GM18909 (cell line): ENCODE measurements around the gene ZNF275.
A peak's percentile ranks its signal among the peaks of the same experiment; 100 is the strongest.
"Not testable (repeated sequence)": the region's sequence is repeated elsewhere in the genome, so short reads cannot be mapped to it uniquely, and the experiment has no call there.

Experiments
- ATAC-seq: cut with Tn5 transposase; IDR thresholded peaks from one replicate; pipeline ENCODE4 v1.9.1; 2021; ENCODE audit warnings: mild to moderate bottlenecking; ENCODE audit not compliant: unreplicated experiment, poor library complexity

Gene ZNF275

DNA sequence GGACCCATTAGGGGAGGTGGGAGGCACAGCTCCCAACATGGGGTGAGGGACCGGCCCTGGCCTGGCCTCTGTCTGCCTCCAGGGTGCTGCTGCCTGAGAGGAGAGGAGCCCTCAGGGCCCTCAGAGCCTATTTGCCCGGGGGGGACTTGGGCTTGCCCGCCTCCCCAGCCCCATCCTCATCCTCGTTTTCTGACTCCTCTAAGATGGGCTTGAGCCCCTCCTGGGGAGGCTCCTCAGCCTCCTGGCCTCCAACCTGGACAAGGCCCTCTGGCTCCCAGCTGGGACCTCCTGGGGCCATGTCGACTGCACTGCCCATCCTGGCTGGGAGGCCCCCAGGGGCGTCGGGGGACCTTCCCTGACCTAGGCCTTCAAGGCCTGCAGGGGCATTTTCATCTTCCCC lies 15.1 kb upstream of the ZNF275 start:
- ATAC-seq = no peak

DNA sequence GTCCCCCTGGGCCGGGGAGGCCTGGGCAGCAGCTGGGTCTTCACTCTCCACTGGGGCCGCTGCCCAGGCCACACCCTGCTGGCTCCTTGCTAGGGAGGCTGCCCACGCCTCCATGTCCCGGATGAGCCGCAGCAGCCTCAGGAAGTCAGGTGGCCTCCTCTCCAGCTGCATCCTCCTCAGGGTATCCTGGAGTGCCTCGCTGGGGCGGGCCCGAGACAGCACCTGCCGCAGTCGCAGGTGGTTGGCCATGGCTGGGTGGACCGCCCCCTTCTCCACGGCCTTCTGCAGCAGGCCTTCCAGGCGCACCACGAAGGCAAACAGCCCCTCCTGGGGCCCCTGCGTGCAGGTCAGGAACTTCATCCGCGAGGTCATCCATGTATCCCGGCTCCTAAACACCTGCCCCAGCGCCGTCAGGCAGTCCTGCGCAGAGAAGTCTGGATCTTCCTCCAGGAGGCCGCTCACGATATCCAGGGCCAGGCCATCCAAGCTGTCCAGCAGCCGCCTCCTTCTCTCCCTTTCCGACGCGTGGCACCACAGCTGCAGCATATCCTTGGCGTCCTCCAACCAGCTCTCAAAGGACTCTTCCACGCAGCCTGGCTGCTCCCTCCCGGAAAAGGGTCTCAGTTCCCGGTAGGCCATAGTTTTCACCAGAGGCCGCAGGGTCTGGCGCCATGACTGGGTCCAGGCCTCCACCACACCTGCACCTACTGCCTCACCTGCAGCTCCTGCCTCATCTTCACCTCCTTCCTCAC lies 14.5 kb upstream of the ZNF275 start:
- ATAC-seq = no peak

DNA sequence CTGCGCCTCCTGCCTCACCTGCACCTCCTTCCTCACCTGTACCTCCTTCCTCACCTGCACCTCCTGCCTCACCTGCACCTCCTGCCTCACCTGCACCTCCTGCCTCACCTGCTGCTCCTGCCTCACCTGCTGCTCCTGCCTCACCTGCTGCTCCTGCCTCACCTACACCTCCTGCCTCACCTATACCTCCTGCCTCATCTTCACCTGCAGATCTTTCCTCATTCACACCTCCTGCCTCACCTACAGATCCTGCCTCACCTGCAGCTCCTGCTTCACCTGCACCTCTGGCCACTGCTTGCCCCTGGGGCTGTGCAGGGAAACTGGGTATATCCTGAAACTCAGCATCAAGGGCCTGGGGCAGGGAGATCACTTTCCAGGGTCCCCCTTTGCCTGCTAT lies 13.9 kb upstream of the ZNF275 start:
- ATAC-seq = not testable (repeated sequence)

DNA sequence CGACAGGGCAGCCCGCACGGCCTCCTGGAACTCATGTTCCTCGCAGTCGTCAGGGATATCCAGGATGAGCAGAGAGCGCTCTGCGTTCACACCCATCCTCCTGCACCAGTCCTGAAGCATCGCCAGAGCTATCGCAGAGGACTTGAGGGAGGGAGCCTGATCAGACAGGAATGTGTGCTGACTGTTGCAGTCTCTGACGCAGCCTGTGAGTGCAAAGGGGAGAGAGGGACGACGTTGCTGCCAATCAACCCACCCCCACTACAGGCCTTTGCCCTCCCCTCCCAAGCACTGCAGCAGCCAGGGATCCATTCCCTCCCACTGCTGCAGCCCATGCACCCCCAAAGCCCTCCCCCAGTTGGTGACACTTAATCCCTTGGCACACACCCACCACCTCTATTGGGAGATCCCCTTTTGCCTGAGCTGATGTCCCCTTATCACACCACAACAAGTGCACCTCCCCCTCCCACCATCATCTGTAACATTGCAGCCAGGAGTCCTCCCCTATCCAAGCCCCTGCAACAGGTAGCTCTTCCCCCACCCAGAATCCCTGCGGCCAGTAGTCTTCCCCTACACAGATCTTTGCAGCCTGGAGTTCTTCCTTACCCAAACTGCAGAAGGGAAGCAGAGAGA lies 13.3 kb upstream of the ZNF275 start:
- no peak for ATAC-seq

DNA sequence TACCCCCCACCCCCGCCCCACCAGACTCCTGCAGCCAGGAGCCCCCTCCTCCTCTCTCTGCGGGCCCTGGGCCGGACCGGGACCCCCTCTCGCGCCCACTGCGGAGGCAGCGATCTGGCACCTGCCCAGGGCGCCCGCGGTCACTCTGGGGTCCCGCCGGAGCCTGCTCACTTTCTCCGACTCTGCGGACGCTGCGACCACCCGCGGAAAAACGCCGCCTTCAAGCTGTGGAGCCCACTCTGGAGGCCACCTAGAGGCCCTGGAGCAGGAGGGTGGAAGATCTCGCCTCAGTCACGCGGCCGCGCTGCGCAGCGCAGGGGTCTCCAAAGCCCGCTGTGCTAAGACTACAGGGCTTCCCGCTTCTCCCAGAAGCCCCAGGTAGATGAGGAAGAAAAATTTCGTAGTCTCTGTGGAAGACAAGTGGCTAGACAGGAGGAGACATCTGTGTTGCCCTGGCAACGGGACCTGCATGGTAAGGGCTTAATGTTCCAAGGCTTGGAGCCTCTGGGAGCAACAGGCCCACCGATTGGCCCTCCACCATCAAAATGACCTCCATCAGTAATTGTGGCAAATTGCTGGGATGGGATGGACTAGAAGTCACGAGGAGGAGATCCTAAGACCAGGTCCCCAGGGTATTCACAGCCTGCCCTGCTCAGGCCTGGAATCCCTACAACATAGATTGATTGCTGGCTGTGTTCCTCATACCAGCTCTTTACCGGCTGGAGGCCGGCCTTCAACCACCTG lies 12.4 kb upstream of the ZNF275 start, which contains the start of gene PNMA6F:
PNMA6F (minus strand) TSS at position 387 of the 744 bp plus-strand sequence. CDS start 1,093 bp downstream, outside the sequence.
- no peak for ATAC-seq

DNA sequence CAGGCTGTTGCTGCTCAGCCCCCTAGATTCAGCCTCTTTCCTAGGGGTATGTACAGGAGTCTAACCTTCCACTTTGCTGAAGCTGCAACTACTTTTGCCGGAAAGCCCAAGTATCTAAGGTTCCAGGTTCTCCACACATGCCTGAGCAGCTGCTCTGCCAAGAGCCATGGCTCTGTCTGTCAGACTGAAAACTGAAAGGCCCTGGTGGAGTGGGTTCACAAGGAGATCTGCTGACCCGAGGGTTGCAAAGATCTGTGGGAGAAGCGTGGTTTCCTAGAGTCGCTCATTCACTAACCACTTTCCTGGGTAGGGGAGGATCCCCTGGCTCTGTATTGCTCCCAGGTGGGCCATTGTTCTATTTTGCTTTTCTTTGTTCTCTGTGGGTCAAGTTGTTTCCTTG lies 6.4 kb upstream of the ZNF275 start:
- ATAC-seq = no peak

DNA sequence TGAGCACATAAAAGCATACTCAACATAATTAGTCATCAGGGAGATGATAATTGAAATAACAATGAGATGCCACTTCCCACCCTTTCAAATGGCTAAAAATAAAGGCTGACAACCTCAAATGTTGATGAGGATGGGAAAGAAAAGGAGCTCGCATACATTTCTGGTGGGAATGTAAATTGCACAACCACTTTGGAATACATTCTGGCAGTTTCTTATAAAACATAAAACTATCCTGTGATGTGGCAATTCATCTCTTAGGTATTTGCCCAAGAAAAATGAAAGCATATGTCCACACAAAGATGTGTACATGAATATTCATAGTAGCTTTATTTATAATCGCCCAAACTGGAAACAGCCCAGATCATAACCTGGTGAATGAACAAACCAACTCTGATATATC lies 687 bp upstream of the ZNF275 start:
- no peak for ATAC-seq

DNA sequence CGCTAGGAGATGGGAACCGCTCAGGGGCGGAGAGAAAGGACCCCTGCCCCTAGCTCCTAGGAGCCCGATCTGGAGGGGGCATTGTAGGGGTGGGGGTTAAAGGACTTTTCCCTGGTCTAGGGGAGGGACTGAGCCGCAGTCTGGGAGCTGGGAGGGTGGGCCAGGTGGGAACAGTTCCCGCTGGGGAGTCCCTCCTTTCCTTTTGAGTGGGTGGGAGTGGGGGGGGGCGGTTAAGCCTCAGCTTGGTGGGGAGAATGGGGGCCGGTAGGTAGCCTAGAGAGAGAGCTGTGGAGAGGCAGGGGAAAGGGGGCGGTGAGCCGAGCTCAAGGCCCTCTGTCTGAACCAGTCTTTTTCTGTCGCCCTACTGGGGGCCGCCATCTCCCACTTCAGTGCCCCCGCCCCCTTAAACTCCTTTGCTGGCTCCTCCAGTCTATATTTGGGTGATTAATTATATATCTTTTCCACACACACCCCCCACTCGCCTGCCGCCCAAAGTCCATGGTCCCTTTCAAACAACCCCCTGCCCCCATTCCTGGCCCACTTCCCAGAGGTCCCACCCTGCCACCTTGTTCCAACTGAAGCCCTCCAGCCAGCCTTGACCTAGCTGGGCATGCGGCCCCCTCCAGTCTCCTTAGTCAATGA lies 822 bp downstream of the ZNF275 start:
- no peak for ATAC-seq

DNA sequence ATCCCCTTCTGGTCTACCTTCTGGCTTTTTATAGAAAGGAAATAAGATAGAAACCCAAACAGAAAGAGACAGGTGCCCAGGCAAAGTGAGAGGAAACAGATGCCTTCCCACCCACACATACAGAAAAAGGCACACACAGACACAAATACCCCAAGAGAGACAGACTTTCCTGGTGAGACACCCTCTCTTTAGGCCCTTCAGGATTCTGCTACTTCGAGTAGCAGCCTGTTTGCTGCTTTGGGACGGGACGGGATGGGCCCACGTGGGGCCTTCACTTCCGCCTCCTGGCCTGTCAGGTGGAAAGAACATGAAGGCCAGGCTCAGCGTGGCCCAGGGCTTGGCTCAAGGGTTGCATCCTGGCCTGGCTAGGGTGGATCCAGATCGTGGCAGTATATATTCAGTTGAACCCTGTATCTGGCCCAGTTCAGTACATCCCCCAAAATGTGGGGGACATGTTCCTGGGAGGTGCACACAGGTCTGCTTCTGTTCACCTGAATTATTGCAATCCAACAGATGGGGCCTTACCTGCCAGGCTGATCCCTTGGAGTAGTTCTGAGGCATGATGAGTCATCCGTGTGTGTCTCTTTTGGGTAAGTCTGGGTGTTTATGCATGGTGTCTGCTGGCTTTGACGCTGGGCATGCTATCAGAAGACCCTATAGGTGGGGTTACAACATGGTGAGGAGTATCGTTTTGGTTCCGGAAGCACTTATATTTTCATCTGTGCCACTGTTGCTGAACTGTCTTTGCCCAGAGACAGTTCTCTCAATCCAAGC lies 2.4 kb downstream of the ZNF275 start:
- ATAC-seq = peak; percentile 35

DNA sequence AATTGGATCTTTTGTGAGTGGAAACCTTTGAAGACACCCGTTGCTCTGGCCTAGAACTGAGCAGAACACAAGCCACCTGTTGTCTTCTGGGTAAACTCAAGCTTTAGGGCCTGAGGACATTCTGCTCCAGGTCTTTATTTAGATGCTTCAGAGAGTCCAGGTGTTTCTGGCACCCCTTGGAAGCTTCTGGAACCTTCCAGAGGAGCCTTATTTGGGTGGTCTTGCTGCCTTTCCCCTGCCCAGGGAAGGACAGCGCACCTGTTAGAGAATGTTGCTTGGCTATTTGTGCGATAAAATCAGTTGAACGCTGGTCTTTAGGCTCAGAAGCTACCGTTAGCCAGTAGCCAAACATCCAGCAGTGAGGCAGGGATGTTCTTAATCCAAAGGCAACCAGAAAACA lies 3.0 kb downstream of the ZNF275 start:
- no peak for ATAC-seq

DNA sequence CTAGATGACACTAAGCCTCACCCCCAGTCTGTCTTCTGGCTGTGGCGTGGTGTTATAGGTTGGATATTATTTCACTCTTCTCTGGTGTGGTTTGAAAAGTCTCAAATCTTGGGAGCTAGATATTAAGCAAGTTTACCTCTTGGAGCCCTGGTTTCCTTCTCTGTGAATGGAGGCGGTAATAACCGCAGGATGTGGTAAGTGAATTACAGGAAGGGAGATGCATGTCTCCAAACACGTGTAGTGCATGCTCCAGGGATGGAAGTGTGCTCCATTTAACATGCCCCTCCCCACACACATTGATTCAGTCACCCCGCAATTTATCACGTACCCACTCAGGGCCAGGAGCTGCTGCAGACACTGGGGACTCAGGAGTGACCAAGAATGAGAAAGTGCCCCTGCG lies 4.9 kb downstream of the ZNF275 start:
- no peak for ATAC-seq

DNA sequence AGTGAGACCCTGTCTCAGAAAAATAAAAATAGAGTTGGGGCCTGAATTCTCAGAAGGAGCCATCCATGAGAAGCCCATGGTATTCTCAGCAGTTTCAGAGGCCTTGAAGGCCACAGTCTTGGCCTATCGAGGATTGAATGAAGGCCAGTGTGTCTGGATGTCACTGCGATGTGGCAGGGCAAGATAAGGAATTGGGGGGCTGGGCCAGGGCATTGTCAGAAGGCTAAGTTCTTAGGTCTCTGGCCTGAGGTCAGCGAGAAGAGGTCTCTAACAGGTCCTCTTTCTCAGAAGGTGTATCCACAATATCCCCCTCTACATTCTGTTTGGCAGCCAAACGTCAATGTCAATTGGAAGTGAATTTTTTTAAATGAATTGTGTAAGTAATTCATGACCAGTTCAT lies 5.7 kb downstream of the ZNF275 start:
- no peak for ATAC-seq

DNA sequence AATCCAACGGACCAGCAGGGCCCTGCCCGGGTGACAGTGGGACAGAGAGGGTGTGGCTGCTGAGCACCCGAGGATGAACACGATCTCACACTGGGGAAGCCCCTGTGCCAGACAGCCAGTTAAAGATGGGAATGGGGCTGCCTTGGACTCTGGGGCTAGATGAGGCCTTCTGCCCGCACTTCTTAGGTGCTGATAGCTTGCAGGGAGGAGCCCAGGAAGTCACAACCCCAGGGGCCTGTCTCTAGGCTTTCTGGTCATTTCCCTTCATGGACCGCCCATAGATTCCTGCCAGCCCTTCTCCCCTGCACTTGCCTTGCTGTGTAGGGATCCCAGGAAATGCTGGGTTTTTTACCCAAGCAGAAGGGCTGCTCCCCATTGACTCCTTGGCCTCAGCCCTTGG lies 6.2 kb downstream of the ZNF275 start:
- ATAC-seq = no peak

DNA sequence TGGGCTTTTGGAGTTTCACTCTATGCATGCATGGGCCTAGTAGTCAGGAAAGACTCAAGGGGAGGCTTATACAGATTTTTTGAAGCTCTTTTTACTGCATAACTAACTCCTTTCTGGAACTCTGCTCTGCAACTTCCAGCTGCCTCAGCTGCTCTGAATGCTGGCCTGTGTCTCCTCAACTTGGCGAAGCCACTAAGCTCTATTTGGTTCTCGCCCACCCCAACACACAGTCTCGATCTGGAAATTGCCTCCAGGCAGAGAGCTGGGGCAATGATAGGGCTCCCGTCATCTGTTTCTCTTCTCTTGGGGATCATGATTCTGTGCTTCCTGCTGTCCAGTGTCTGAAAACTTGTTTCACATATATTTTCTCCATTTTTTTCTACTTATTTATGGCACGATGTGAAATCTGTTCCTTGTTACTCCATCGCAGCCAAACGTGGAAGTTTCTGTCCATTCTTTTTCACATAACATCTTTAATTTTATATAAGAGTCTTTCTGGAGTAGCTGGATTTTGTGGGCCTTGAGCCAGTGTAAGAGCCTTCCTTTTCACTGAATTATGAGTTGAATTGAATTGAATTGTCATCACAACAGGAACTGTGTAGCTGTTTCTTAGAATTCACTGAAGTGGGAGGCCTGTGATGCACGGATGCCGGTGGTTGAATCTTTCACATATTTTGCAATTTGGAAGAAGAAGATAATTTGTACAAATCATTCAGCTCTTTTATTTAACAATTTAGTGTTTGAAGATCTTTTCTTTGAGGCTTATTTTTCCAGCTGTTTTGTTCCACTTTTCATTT lies 9.0 kb downstream of the ZNF275 start:
- no peak for ATAC-seq

DNA sequence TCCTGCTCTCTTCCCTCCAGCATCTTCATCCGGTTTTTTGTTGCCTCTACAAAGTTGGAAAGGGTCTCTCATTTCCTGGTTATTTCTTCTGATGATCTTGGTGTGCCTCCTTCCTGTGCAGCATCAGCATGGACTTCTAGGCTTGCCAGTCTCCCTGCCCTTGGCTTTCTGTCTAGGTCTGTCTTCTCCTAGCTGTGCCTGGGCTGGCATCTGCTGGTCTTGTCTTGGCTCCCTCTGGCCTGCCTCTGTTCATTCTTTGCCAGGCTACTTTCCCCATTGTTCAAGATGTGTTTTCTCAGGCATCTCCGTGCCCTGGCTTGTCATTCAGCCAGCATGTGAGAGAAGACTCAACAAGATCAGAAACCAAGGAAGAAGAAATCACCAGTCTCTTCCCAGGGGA lies 9.7 kb downstream of the ZNF275 start:
- ATAC-seq = no peak

DNA sequence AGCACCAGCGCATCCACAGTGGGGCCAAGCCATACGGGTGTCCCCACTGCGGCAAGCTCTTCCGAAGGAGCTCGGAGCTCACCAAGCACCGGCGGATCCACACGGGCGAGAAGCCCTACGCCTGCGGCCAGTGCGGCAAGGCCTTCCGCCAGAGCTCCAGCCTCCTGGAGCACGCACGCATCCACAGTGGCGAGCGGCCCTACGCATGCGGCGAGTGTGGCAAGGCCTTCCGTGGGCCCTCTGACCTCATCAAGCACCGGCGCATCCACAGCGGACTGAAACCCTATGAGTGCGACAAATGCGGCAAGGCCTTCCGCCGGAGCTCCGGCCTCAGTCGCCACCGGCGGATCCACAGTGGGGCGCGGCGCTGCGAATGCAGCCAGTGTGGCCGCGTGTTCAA lies 13.6 kb downstream of the ZNF275 start:
- ATAC-seq = no peak

DNA sequence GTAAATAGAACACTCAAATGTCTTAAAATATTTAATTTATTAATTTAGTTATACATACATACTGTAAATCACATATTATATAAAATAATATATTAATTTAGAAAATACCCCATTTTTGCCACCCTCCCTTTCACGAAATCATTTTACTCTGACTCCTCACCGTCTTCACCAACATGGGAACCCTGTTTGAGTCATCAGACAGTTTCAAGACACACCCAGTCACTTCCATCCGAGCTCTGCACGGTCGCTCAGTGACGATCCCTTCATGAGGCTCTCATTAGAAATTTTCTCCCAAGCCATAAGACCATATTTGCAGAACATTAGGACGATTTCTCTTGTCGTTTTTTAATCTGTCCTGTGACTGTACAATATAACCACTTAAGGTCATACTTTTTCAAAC lies 14.5 kb downstream of the ZNF275 start:
- ATAC-seq = no peak

DNA sequence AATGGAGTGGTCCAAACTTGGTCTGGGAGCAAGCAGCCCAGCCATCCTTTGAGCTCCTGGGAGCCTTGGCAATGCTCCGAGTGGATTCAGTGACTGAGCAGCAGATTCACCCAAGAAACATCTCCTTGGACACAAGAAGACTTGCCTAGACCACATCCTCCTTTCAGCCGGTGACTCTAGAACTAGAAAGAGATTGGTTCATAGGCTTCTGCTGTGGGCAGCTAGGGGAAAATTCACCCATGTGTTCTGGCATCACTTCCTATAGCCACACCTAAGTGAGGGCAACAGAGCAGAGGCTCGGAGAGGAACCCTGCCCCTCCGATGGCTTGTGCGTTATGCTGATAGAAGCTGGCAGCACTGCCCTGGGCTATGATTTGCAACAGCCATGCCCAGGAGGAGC lies 16.0 kb downstream of the ZNF275 start:
- no peak for ATAC-seq

DNA sequence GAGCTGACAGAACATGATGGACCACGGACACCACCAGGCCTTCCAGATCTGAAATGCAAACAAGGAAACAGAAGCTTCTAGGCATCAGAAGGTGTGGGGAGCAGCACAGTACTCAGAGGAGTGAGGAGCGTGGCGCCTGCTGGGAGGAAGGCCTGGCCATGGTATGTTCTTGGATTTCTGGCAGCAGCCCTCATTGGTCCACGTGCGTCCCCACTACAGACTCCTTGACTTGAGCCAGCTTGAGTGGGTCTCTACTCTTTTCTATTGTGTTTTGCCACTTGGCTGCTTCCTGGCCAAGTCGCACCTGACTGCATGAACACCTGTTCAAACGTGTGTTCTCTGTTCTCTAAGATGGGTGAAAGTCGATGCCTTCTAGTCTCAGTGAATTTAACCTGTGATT lies 18.0 kb downstream of the ZNF275 start:
- no peak for ATAC-seq
